ENCODE results near the gene SLC9C2.
A peak's percentile ranks its signal among the peaks of the same experiment; 100 is the strongest.

- TF ChIP-seq POLR2AphosphoS5 (IDR thresholded peaks at IDR 0.05), result peak in 1 of 3 donors; percentile 23
- TF ChIP-seq, protein P1, sequence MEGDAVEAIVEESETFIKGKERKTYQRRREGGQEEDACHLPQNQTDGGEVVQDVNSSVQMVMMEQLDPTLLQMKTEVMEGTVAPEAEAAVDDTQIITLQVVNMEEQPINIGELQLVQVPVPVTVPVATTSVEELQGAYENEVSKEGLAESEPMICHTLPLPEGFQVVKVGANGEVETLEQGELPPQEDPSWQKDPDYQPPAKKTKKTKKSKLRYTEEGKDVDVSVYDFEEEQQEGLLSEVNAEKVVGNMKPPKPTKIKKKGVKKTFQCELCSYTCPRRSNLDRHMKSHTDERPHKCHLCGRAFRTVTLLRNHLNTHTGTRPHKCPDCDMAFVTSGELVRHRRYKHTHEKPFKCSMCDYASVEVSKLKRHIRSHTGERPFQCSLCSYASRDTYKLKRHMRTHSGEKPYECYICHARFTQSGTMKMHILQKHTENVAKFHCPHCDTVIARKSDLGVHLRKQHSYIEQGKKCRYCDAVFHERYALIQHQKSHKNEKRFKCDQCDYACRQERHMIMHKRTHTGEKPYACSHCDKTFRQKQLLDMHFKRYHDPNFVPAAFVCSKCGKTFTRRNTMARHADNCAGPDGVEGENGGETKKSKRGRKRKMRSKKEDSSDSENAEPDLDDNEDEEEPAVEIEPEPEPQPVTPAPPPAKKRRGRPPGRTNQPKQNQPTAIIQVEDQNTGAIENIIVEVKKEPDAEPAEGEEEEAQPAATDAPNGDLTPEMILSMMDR (IDR thresholded peaks at IDR 0.05), result no peak
These were observed at the start of gene SLC9C2 for GRCh38 chr1:173603056-173603591.
